A673 (cell line): ENCODE measurements around the gene HMCN2.

ENCODE experiments used
- EZH2 ChIP-seq: fragments of 200-600 bp; sonication (generic); IDR thresholded peaks from 2 replicates; pipeline ENCODE4 v1.6.1; 2017; ENCODE audit warnings: borderline replicate concordance, low read depth, mild to moderate bottlenecking, mixed read lengths, antibody characterized with exemption, low read length; ENCODE audit not compliant: poor library complexity, severe bottlenecking
- TF ChIP-seq, protein P1 (sequence below): fragments of 300-800, 200-600 bp; sonication (generic); conservative IDR thresholded peaks from 2 replicates; pipeline ENCODE4 v1.5.1; 2017; ENCODE audit warnings: low read depth, mild to moderate bottlenecking, antibody characterized with exemption, low read length, moderate library complexity, mixed read lengths

DNA sequence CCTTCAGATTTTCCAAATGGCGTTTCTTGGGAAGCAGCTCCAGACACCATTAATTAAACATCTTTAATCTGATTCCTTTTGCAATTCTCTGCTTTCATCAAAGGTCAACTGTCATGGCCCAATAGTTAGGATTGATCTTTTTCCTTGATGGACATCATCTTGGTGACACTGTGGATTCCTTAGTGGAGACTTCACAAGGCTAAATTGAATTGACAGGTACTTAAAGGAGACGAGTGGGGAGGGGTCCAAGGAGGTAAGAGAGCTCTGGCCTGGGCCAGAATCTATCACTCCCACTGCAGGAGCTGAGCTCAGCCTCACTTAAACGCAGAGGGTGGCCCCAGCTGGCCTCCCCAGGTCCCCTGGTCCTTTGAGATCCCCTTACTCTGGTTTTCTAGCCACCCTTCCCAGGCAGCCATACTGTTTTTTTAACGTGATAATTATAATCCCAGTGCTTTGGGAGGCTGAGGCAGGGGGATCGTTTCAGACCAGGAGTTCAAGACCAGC lies 9.9 kb upstream of the HMCN2 start:
- TF ChIP-seq, protein P1, sequence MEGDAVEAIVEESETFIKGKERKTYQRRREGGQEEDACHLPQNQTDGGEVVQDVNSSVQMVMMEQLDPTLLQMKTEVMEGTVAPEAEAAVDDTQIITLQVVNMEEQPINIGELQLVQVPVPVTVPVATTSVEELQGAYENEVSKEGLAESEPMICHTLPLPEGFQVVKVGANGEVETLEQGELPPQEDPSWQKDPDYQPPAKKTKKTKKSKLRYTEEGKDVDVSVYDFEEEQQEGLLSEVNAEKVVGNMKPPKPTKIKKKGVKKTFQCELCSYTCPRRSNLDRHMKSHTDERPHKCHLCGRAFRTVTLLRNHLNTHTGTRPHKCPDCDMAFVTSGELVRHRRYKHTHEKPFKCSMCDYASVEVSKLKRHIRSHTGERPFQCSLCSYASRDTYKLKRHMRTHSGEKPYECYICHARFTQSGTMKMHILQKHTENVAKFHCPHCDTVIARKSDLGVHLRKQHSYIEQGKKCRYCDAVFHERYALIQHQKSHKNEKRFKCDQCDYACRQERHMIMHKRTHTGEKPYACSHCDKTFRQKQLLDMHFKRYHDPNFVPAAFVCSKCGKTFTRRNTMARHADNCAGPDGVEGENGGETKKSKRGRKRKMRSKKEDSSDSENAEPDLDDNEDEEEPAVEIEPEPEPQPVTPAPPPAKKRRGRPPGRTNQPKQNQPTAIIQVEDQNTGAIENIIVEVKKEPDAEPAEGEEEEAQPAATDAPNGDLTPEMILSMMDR = no peak
- no peak for TF ChIP-seq EZH2
